ENCODE data around the gene RRAS2. TPM values are rescaled to one million over a fixed set of nuclear protein-coding genes. Genes with fewer than 3 reads are reported as not detected.

RRAS2 gene
- total RNA-seq, 1 donor from 2014 or later: 36.6 TPM

DNA sequence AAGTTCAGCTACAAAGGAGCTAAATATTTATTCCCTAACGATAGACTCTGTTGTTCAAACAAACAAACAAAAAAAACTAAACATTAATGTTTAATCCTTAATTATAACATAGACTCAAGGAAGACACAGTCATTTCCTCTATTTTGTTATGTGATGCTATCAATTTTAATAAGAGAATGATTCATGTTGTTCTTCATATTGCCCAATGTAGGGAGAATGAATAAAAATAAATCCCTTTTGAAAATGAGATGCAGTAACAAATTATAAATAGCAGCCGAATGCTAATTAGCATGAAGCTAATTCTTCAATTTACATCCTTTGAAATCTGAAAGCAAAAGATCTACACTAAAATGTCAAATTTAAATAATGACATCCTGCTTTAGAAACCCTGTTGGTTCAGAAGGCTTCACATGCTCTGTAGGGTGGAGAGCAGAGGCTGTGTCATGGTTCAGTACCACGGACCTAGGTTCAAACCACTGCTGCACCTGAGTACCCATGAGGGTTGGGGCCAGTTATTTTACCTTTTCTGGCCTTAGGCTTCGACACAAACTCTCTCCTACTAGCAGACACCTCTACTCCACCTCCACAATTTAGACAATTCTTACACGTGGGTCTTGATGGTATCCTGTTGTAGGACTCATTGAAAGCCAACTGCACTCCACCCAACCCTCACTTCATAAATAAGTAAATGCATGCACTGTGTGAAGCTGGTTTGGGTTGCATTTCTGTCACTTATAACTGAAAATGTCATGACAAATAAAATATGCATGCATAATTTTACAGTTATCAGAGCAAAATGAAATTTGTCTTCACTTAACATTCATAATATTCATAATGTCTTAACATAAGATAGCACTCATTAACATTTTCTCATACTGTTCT lies 89.0 kb downstream of the RRAS2 start:
- H3K27ac Mint-ChIP-seq (ENCODE audit: unreplicated experiment): no peak overlapping the region
- no peak overlapping the region for H3K4me3 Mint-ChIP-seq
- H3K27me3 Mint-ChIP-seq (ENCODE audit: low read depth): no peaks in the 10 kb centered on the region
- H3K36me3 Mint-ChIP-seq (ENCODE audit: low read depth): peaks cover 18% of the 10 kb centered on the region
- peaks cover under 1% of the 10 kb centered on the region for H3K4me1 Mint-ChIP-seq
- TF ChIP-seq, protein P1, sequence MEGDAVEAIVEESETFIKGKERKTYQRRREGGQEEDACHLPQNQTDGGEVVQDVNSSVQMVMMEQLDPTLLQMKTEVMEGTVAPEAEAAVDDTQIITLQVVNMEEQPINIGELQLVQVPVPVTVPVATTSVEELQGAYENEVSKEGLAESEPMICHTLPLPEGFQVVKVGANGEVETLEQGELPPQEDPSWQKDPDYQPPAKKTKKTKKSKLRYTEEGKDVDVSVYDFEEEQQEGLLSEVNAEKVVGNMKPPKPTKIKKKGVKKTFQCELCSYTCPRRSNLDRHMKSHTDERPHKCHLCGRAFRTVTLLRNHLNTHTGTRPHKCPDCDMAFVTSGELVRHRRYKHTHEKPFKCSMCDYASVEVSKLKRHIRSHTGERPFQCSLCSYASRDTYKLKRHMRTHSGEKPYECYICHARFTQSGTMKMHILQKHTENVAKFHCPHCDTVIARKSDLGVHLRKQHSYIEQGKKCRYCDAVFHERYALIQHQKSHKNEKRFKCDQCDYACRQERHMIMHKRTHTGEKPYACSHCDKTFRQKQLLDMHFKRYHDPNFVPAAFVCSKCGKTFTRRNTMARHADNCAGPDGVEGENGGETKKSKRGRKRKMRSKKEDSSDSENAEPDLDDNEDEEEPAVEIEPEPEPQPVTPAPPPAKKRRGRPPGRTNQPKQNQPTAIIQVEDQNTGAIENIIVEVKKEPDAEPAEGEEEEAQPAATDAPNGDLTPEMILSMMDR (conservative IDR thresholded peaks at IDR 0.05): no peak
- H3K9me3 Mint-ChIP-seq: peaks cover 3% of the 10 kb centered on the region
- no peak for DNase-seq (ENCODE audit: low read depth, low spot score)

GRCh38 chr11:14267861-14268635 lies 90.9 kb downstream of the RRAS2 start:
- H3K9me3 Mint-ChIP-seq: peaks cover 9% of the 10 kb centered on the region
- no peak overlapping the region for H3K4me3 Mint-ChIP-seq
- H3K27me3 Mint-ChIP-seq (ENCODE audit: low read depth): no peaks in the 10 kb centered on the region
- TF ChIP-seq, protein P1 (conservative IDR thresholded peaks at IDR 0.05): no peak
- H3K4me1 Mint-ChIP-seq: no peaks in the 10 kb centered on the region
- H3K36me3 Mint-ChIP-seq (ENCODE audit: low read depth): peaks cover 20% of the 10 kb centered on the region
- DNase-seq (ENCODE audit: low read depth, low spot score): no peak
- no peak overlapping the region for H3K27ac Mint-ChIP-seq (ENCODE audit: unreplicated experiment)

GRCh38 chr11:14266622-14267021 lies 92.4 kb downstream of the RRAS2 start:
- no peak overlapping the region for H3K4me3 Mint-ChIP-seq

GRCh38 chr11:14264966-14265365 lies 94.0 kb downstream of the RRAS2 start:
- Mint-ChIP-seq H3K27me3 (ENCODE audit: low read depth) (no peaks in the 10 kb centered on the region), H3K27ac (ENCODE audit: unreplicated experiment) (no peak overlapping the region), H3K36me3 (ENCODE audit: low read depth) (peaks cover 24% of the 10 kb centered on the region), H3K4me1 (no peaks in the 10 kb centered on the region), H3K4me3 (no peak overlapping the region), H3K9me3 (peaks cover 9% of the 10 kb centered on the region)
- DNase-seq (ENCODE audit: low read depth, low spot score): no peak
- TF ChIP-seq, protein P1 (conservative IDR thresholded peaks at IDR 0.05): no peak

More at GRCh38 chr11:14266622-14267021, 92.4 kb downstream of the RRAS2 start:
- no peaks in the 10 kb centered on the region for H3K4me1 Mint-ChIP-seq
- peaks cover 9% of the 10 kb centered on the region for H3K9me3 Mint-ChIP-seq
- no peak for DNase-seq (ENCODE audit: low read depth, low spot score)
- no peaks in the 10 kb centered on the region for H3K27me3 Mint-ChIP-seq (ENCODE audit: low read depth)
- peaks cover 24% of the 10 kb centered on the region for H3K36me3 Mint-ChIP-seq (ENCODE audit: low read depth)
- H3K27ac Mint-ChIP-seq (ENCODE audit: unreplicated experiment): no peak overlapping the region
- TF ChIP-seq, protein P1 (conservative IDR thresholded peaks at IDR 0.05): no peak

DNA sequence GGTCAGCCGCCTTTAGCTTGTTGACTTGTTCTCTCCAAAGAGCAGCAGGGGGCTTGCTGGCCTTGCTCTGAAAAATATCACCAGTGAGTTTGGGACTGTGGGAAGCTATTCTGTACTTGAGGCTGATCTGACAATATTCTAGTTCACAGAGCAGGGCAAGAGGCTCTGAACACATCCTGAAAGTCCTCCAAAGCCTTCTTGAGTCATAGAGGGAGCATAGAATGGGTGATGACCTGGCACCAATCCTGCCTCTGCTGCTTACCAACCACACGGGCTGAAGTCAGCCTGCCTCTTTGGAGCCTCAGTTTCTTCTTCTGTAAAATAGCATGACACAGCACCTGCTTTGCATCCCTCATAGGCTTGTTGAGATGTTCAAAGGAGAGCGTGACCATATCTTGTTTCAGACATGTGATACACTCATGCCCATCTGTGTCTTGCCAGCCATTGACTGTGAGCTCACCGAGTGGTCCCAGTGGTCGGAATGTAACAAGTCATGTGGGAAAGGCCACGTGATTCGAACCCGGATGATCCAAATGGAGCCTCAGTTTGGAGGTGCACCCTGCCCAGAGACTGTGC lies 96.6 kb downstream of the RRAS2 start:
- TF ChIP-seq, protein P1 (conservative IDR thresholded peaks at IDR 0.05): no peak
- Mint-ChIP-seq H3K4me3 (no peak overlapping the region), H3K27me3 (ENCODE audit: low read depth) (no peaks in the 10 kb centered on the region), H3K36me3 (ENCODE audit: low read depth) (peaks cover 16% of the 10 kb centered on the region), H3K9me3 (peaks cover 6% of the 10 kb centered on the region), H3K4me1 (no peaks in the 10 kb centered on the region), H3K27ac (ENCODE audit: unreplicated experiment) (no peak overlapping the region)
- no peak for DNase-seq (ENCODE audit: low read depth, low spot score)

Data from neural crest cell (in vitro differentiated cells).